CD4-positive, alpha-beta T cell (primary cell): ENCODE results near the gene HMCN1. TPM values are rescaled to one million over a fixed set of nuclear protein-coding genes. Genes with fewer than 3 reads are reported as not detected.

Experiments used
- ATAC-seq: fragments of 200-7000 bp; cut with Tn5 transposase; one replicate; pipeline ENCODE4 v1.10.0; 2022; ENCODE audit warnings: mild to moderate bottlenecking; ENCODE audit not compliant: poor library complexity
- CTCF ChIA-PET: fragments of 350-600 bp; sonication (Branson Sonifier 250); formaldehyde crosslinking; loops from one replicate; lab custom pipeline; 2021; ENCODE audit warnings: antibody characterized with exemption, inconsistent platforms; lab: Charles Lee
- POLR2A ChIA-PET: fragments of 350-600 bp; sonication (Branson Sonifier 250); formaldehyde crosslinking; loops from one replicate; lab custom pipeline; 2021; ENCODE audit warnings: antibody characterized with exemption, inconsistent platforms; lab: Charles Lee
- DNase-seq, 14 experiments: peaks; one replicate each; pipeline ENCODE4 v3.0.0-alpha.2; 2013 to 2020; ENCODE audit warnings: mixed read lengths in 2 of 14
- H3K27ac ChIP-seq, 2 donors: one replicate each; pipeline versions ENCODE4 v1.5.1 to v1.7.0; 2013; ENCODE audit warnings: low read length in 2 of 2, low read depth in 1 of 2, mild to moderate bottlenecking in 1 of 2
- H3K27me3 ChIP-seq, 2 experiments: 1 replicate in 1 of 2; 2 replicates in 1 of 2; pipeline versions ENCODE4 v1.6.1 to v1.7.0; 2013; ENCODE audit warnings: low read length in 2 of 2, control low read depth in 1 of 2, mild to moderate bottlenecking in 1 of 2, moderate library complexity in 1 of 2; ENCODE audit not compliant: insufficient read depth in 2 of 2, control insufficient read depth in 1 of 2
- H3K36me3 ChIP-seq: one replicate; pipeline ENCODE4 v1.6.1; 2013; ENCODE audit warnings: low read length, control low read depth; ENCODE audit not compliant: insufficient read depth
- H3K4me1 ChIP-seq: one replicate; pipeline ENCODE4 v1.6.1; 2013; ENCODE audit warnings: low read length, control low read depth; ENCODE audit not compliant: insufficient read depth
- H3K4me3 ChIP-seq: one replicate; pipeline ENCODE4 v1.5.1; 2013; ENCODE audit warnings: mild to moderate bottlenecking, low read length, moderate library complexity
- H3K9me3 ChIP-seq, 2 experiments: 1 replicate in 1 of 2; 2 replicates in 1 of 2; pipeline versions ENCODE4 v1.6.1 to v1.7.0; 2013; ENCODE audit warnings: low read length in 2 of 2, mild to moderate bottlenecking in 2 of 2, control low read depth in 1 of 2, moderate library complexity in 1 of 2; ENCODE audit not compliant: control insufficient read depth in 1 of 2, insufficient read depth in 1 of 2
- H3K27ac Mint-ChIP-seq: one replicate; pipeline ENCODE4 v1.8.0; 2020; ENCODE audit warnings: mixed read lengths
- H3K27me3 Mint-ChIP-seq: one replicate; pipeline ENCODE4 v1.8.0; 2021; ENCODE audit warnings: mixed read lengths
- H3K36me3 Mint-ChIP-seq: one replicate; pipeline ENCODE4 v1.8.0; 2021; ENCODE audit warnings: low read depth, mixed read lengths
- H3K4me1 Mint-ChIP-seq: one replicate; pipeline ENCODE4 v1.8.0; 2021; ENCODE audit warnings: low read depth, mixed read lengths
- H3K4me3 Mint-ChIP-seq: one replicate; pipeline ENCODE4 v1.8.0; 2020; ENCODE audit warnings: mild to moderate bottlenecking, mixed read lengths
- H3K9me3 Mint-ChIP-seq: one replicate; pipeline ENCODE4 v1.8.0; 2020; ENCODE audit warnings: mixed read lengths
- intact Hi-C, 2 experiments: fragments of 100-400 bp; cut with DNase I in 1 of 2; cut with micrococcal nuclease in 1 of 2; formaldehyde crosslinking; loops; one replicate each; pipeline versions ENCODE4 v1.15.1 to v1.9.0; 2023 to 2025; cut with DNase I, micrococcal nuclease
- total RNA-seq, 174 experiments: library from RNA in 2 of 174; stranded (reverse) in 2 of 174; gene quantifications; one replicate each; pipeline ENCODE4 v1.2.3 and lab custom pipeline; 2021 to 2026
- TF ChIP-seq, protein P1 (sequence below): fragments of 200-600 bp; IDR thresholded peaks from one replicate; pipeline ENCODE4 v1.8.0; 2022; ENCODE audit warnings: antibody characterized with exemption, mild to moderate bottlenecking

Gene HMCN1
- total RNA-seq, 2 experiments from 2014 or later: 0.14 TPM

DNA sequence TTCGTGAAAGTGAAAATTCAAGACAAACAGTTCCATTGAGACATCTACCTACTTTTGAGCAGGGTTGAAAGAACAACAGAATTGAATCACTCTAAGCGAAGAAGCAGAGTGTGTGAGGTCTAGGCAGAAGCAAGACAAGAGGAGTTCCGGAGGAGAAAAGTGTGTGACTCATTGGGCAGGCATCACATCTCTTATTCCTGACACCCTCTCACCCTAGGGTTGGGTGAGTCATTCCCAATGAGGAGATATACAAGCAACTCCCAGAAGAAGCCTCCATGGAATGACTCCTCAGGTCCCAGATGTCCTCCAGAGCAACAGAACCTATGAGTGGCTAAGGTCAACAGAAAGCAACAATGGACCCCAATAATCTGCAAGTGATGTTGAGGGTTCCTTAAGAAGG lies 502.7 kb downstream of the HMCN1 start:
- Histone ChIP-seq H3K4me1 (no peaks in the 10 kb centered on the region), H3K27me3 (peaks cover 0 to 4% of the 10 kb centered on the region in 2 experiments), H3K4me3 (no peak overlapping the region), H3K9me3 (no peaks in the 10 kb centered on the region), H3K27ac (no peak overlapping the region), H3K36me3 (no peaks in the 10 kb centered on the region)
- ChIA-PET POLR2A (no interaction called here), CTCF (no interaction called here)
- DNase-seq (no peak), ATAC-seq (no peak)
- H3K4me1 Mint-ChIP-seq: no peaks in the 10 kb centered on the region
- H3K4me3 Mint-ChIP-seq: no peak overlapping the region
- H3K36me3 Mint-ChIP-seq: no peaks in the 10 kb centered on the region
- H3K27ac Mint-ChIP-seq: no peak overlapping the region
- intact Hi-C loops: no loop called here
- TF ChIP-seq, protein P1, sequence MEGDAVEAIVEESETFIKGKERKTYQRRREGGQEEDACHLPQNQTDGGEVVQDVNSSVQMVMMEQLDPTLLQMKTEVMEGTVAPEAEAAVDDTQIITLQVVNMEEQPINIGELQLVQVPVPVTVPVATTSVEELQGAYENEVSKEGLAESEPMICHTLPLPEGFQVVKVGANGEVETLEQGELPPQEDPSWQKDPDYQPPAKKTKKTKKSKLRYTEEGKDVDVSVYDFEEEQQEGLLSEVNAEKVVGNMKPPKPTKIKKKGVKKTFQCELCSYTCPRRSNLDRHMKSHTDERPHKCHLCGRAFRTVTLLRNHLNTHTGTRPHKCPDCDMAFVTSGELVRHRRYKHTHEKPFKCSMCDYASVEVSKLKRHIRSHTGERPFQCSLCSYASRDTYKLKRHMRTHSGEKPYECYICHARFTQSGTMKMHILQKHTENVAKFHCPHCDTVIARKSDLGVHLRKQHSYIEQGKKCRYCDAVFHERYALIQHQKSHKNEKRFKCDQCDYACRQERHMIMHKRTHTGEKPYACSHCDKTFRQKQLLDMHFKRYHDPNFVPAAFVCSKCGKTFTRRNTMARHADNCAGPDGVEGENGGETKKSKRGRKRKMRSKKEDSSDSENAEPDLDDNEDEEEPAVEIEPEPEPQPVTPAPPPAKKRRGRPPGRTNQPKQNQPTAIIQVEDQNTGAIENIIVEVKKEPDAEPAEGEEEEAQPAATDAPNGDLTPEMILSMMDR: no peak
- peaks cover 18% of the 10 kb centered on the region for H3K27me3 Mint-ChIP-seq
- no peaks in the 10 kb centered on the region for H3K9me3 Mint-ChIP-seq

DNA sequence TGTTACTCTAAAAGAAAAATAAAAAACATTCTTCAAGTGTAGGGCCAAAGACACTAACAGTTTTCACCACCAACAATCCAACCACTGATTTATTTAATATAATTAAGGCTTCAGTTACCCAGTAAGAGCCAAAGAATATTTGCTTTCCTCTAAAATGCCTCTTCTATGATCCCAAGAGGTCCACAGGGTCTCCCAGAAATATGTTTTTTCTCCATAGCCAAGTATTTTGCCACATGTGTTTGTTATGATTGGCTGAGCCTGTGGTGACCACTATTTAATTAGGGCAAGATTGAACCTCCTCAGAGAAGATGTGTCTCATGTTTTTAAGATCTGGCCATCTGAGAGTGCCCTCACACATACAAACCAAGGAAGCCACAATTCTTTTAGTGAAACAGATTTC lies 505.0 kb downstream of the HMCN1 start:
- ATAC-seq (no peak), DNase-seq (no peak)
- Mint-ChIP-seq H3K27me3 (peaks cover 18% of the 10 kb centered on the region), H3K9me3 (no peaks in the 10 kb centered on the region), H3K4me1 (no peaks in the 10 kb centered on the region), H3K27ac (no peak overlapping the region), H3K36me3 (no peaks in the 10 kb centered on the region), H3K4me3 (no peak overlapping the region)
- ChIA-PET CTCF (no interaction called here), POLR2A (no interaction called here)
- H3K36me3 ChIP-seq: no peaks in the 10 kb centered on the region
- TF ChIP-seq, protein P1: no peak
- H3K4me1 ChIP-seq: no peaks in the 10 kb centered on the region
- H3K27ac ChIP-seq: no peak overlapping the region
- peaks cover 0 to 4% of the 10 kb centered on the region in 2 experiments for H3K27me3 ChIP-seq
- H3K9me3 ChIP-seq: no peaks in the 10 kb centered on the region
- intact Hi-C loops: no loop called here
- no peak overlapping the region for H3K4me3 ChIP-seq

DNA sequence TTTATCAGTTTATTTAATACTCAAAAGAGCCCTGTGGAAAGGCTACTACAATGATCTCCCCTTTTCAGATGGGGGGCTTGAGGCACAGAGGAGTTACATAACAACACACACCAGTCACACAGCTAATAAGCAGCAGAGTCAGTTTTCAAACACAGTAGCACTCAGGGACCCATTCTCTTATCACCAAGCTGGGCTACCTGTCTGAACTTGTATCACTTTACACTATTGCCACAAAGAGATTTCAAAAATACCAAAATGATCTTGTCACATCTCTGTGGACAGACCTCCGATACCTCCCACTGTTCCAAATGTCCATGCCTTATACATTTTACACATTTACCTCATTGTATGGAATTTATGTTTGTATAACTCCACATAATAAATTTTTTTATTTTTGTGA lies 506.2 kb downstream of the HMCN1 start:
- TF ChIP-seq, protein P1: no peak
- CTCF ChIA-PET: no interaction called here

More for the DNA sequence above, 506.2 kb downstream of the HMCN1 start:
- Histone ChIP-seq H3K36me3 (no peaks in the 10 kb centered on the region), H3K4me1 (no peaks in the 10 kb centered on the region), H3K4me3 (no peak overlapping the region), H3K27ac (no peak overlapping the region), H3K27me3 (peaks cover 0 to 4% of the 10 kb centered on the region in 2 experiments), H3K9me3 (no peaks in the 10 kb centered on the region)
- Mint-ChIP-seq H3K36me3 (no peaks in the 10 kb centered on the region), H3K27me3 (peaks cover 18% of the 10 kb centered on the region), H3K9me3 (no peaks in the 10 kb centered on the region), H3K4me3 (no peak overlapping the region), H3K4me1 (no peaks in the 10 kb centered on the region), H3K27ac (no peak overlapping the region)
- POLR2A ChIA-PET: no interaction called here
- no peak for ATAC-seq
- intact Hi-C loops: no loop called here
- DNase-seq: no peak
